Measurements from ENCODE around the gene RSRC2. TPM values are rescaled to one million over a fixed set of nuclear protein-coding genes. Genes with fewer than 3 reads are reported as not detected.

Gene RSRC2
- total and polyA plus RNA-seq, 2 experiments from 2014 or later, result 72.2 to 102 TPM

GRCh38 chr12:122523846-122524718 lies 2.7 kb downstream of the RSRC2 start:
- Histone ChIP-seq H3K27me3 (no peaks in the 10 kb centered on the region), H3K36me3 (peaks cover 37% of the 10 kb centered on the region), H3K9me3 (ENCODE audit: low read depth) (no peaks in the 10 kb centered on the region), H3K4me3 (peak overlapping the region; percentile 48), H3K27ac (no peak overlapping the region), H3K4me1 (ENCODE audit: low read depth) (peaks cover 19% of the 10 kb centered on the region)
- TF ChIP-seq CTCF (IDR thresholded peaks at IDR 0.05; ENCODE audit: low read depth, low read length), result no peak
- peak in 1 of 2 donors; percentile 22 for DNase-seq (ENCODE audit: low read depth in 1 of 2, low spot score in 1 of 2)

- peaks cover 19% of the 10 kb centered on the region for H3K4me1 ChIP-seq (ENCODE audit: low read depth)
- H3K9me3 ChIP-seq (ENCODE audit: low read depth), result no peaks in the 10 kb centered on the region
- no peak overlapping the region for H3K4me3 ChIP-seq
- peak in 1 of 2 donors; percentile 78 for DNase-seq (ENCODE audit: low read depth in 1 of 2, low spot score in 1 of 2)
- H3K27ac ChIP-seq, result no peak overlapping the region
- no peaks in the 10 kb centered on the region for H3K27me3 ChIP-seq
- H3K36me3 ChIP-seq, result peaks cover 45% of the 10 kb centered on the region
- TF ChIP-seq CTCF (IDR thresholded peaks at IDR 0.05; ENCODE audit: low read depth, low read length), result no peak
Measured at GRCh38 chr12:122523280-122523679, 3.5 kb downstream of the RSRC2 start.

GRCh38 chr12:122520676-122521075 lies 6.1 kb downstream of the RSRC2 start:
- Histone ChIP-seq H3K9me3 (ENCODE audit: low read depth) (no peaks in the 10 kb centered on the region), H3K4me1 (ENCODE audit: low read depth) (peaks cover 13% of the 10 kb centered on the region), H3K27me3 (no peaks in the 10 kb centered on the region), H3K4me3 (no peak overlapping the region), H3K27ac (no peak overlapping the region), H3K36me3 (peaks cover 71% of the 10 kb centered on the region)
- no peak for DNase-seq (ENCODE audit: low read depth in 1 of 2, low spot score in 1 of 2)
- no peak for TF ChIP-seq CTCF (IDR thresholded peaks at IDR 0.05; ENCODE audit: low read depth, low read length)

GRCh38 chr12:122519418-122519817 lies 7.3 kb downstream of the RSRC2 start:
- no peaks in the 10 kb centered on the region for H3K9me3 ChIP-seq (ENCODE audit: low read depth)
- DNase-seq (ENCODE audit: low read depth in 1 of 2, low spot score in 1 of 2), result no peak
- H3K36me3 ChIP-seq, result peaks cover 79% of the 10 kb centered on the region
- no peaks in the 10 kb centered on the region for H3K27me3 ChIP-seq
- no peak overlapping the region for H3K4me3 ChIP-seq
- H3K4me1 ChIP-seq (ENCODE audit: low read depth), result peaks cover 13% of the 10 kb centered on the region
- no peak for TF ChIP-seq CTCF (IDR thresholded peaks at IDR 0.05; ENCODE audit: low read depth, low read length)
- no peak overlapping the region for H3K27ac ChIP-seq

- TF ChIP-seq CTCF (IDR thresholded peaks at IDR 0.05; ENCODE audit: low read depth, low read length), result no peak
- Histone ChIP-seq H3K9me3 (ENCODE audit: low read depth) (no peaks in the 10 kb centered on the region), H3K4me3 (no peak overlapping the region), H3K36me3 (peaks cover 81% of the 10 kb centered on the region), H3K4me1 (ENCODE audit: low read depth) (peaks cover 11% of the 10 kb centered on the region), H3K27me3 (no peaks in the 10 kb centered on the region), H3K27ac (no peak overlapping the region)
- no peak for DNase-seq (ENCODE audit: low read depth in 1 of 2, low spot score in 1 of 2)
Measured at GRCh38 chr12:122518908-122519307, 7.8 kb downstream of the RSRC2 start.

All from cardiac muscle cell (in vitro differentiated cells and primary cell).